Measurements from ENCODE around the gene FRMPD4. TPM values are rescaled to one million over a fixed set of nuclear protein-coding genes. Genes with fewer than 3 reads are reported as not detected.

The FRMPD4 gene
- total RNA-seq, 1 donor from 2014 or later, result 0.79 TPM

DNA sequence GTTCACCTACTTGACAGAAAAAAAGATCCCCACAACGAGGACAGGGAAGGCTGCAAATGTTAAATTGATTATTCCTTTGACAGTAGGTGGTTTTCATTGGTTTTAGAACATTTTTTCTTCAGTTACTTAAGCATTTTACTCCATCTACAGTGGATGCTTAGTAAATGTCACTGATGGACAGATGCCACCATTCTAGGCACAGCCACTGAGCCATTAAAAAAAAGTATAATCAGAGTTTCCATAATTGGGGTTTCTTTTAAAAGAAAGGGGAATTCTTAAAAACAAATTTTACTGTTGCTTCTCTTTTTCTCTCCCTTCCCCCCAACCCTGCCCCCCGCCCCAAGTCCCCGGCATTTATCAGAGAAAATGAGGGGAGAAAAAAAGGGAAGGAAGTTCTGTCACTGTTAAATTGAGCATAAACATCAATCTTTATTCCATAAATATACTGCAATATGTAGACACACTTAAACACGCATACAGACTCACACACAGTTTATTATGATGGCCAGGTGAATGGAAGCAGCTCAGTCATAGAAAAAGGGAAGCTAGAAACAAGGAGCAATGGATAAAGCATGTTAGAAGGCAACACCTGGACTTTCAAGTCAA is 573.3 kb downstream of the FRMPD4 start:
- Histone ChIP-seq H3K27me3 (ENCODE audit: control insufficient read depth, insufficient read depth, low read length) (no peaks in the 10 kb centered on the region), H3K36me3 (ENCODE audit: control insufficient read depth, insufficient read depth, low read length) (no peaks in the 10 kb centered on the region), H3K4me3 (ENCODE audit: low read depth, low read length) (no peak overlapping the region)
- FAIRE-seq (no peak), DNase-seq (ENCODE audit: low read depth) (no peak)
- TF ChIP-seq, protein P1, sequence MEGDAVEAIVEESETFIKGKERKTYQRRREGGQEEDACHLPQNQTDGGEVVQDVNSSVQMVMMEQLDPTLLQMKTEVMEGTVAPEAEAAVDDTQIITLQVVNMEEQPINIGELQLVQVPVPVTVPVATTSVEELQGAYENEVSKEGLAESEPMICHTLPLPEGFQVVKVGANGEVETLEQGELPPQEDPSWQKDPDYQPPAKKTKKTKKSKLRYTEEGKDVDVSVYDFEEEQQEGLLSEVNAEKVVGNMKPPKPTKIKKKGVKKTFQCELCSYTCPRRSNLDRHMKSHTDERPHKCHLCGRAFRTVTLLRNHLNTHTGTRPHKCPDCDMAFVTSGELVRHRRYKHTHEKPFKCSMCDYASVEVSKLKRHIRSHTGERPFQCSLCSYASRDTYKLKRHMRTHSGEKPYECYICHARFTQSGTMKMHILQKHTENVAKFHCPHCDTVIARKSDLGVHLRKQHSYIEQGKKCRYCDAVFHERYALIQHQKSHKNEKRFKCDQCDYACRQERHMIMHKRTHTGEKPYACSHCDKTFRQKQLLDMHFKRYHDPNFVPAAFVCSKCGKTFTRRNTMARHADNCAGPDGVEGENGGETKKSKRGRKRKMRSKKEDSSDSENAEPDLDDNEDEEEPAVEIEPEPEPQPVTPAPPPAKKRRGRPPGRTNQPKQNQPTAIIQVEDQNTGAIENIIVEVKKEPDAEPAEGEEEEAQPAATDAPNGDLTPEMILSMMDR (IDR thresholded peaks at IDR 0.05; ENCODE audit: insufficient read depth, low read length, severe bottlenecking), result no peak

DNA sequence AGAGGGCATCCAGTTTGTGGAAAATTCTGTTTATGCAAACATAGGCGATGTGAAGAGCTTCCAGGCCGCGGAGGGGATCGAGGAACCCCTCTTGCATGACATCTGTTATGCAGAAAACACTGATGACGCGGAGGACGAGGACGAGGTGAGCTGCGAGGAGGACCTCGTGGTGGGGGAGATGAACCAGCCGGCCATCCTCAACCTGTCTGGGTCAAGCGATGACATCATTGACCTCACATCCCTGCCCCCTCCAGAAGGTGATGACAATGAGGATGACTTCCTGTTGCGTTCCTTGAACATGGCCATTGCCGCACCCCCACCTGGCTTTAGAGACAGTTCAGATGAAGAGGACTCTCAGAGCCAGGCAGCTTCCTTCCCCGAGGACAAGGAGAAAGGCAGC is 578.3 kb downstream of the FRMPD4 start:
- Histone ChIP-seq H3K36me3 (ENCODE audit: control insufficient read depth, insufficient read depth, low read length) (no peaks in the 10 kb centered on the region), H3K4me3 (ENCODE audit: low read depth, low read length) (no peak overlapping the region), H3K27me3 (ENCODE audit: control insufficient read depth, insufficient read depth, low read length) (no peaks in the 10 kb centered on the region)
- TF ChIP-seq, protein P1 (IDR thresholded peaks at IDR 0.05; ENCODE audit: insufficient read depth, low read length, severe bottlenecking), result no peak
- FAIRE-seq, result no peak
- DNase-seq (ENCODE audit: low read depth), result no peak

DNA sequence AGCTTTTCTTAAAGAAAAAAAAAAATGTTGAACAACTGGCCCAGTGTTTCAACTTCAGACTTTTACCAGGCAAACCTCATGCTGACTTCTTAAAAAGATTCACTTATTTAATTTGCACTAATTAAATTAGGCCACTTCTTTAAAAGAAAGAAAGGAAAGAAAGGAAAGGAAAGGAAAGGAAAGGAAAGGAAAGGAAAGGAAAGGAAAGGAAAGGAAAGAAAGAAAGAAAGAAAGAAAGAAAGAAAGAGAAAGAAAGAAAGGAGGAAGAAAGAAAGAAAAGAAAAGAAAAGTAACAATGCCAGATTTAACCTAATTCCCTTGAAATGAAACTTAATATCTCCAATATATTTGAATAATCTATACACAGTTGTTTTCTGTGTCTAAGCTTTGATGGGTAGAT is 581.6 kb downstream of the FRMPD4 start:
- no peaks in the 10 kb centered on the region for H3K27me3 ChIP-seq (ENCODE audit: control insufficient read depth, insufficient read depth, low read length)
- H3K36me3 ChIP-seq (ENCODE audit: control insufficient read depth, insufficient read depth, low read length), result no peaks in the 10 kb centered on the region
- TF ChIP-seq, protein P1 (IDR thresholded peaks at IDR 0.05; ENCODE audit: insufficient read depth, low read length, severe bottlenecking), result no peak
- no peak overlapping the region for H3K4me3 ChIP-seq (ENCODE audit: low read depth, low read length)
- FAIRE-seq, result no peak
- no peak for DNase-seq (ENCODE audit: low read depth)

DNA sequence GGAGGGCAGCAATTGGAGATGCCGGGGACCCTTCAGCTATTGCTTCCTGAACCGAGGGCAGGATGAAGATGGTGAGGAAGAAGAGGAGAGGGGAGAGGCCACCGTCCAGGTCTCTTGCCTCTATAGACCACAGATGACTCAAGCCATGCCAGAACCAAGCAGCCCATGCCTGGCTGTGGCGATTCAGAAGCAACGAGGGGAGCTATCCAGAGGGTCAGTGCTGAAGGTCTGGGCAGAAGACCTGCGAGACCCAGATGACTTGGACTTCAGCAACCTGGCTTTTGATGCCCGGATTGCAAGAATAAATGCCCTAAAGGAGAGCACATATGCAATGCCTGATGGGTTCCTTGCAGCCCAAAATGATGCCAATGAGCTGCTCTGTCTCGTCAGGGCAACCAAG is 582.8 kb downstream of the FRMPD4 start:
- Histone ChIP-seq H3K36me3 (ENCODE audit: control insufficient read depth, insufficient read depth, low read length) (no peaks in the 10 kb centered on the region), H3K27me3 (ENCODE audit: control insufficient read depth, insufficient read depth, low read length) (no peaks in the 10 kb centered on the region), H3K4me3 (ENCODE audit: low read depth, low read length) (no peak overlapping the region)
- FAIRE-seq (peak; percentile 23), DNase-seq (ENCODE audit: low read depth) (no peak)
- TF ChIP-seq, protein P1 (IDR thresholded peaks at IDR 0.05; ENCODE audit: insufficient read depth, low read length, severe bottlenecking), result no peak

DNA sequence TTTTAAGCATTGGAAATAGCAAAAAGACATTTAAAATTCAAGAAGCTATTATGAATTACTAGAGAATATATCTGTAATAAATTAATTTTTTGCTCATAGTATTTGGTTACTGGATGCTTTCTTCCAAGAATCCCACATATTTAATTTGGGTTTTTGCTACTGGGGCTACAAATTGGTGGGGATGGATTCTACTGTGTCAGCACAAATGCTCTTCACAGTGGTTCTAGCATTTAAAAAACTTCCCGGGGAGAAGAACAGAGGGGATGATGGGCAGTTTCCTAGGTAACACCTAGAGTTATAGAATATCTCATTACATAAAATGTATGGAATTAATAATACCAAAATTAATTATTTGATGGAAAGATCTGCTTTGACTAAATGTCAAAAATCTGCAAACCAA is 584.0 kb downstream of the FRMPD4 start:
- TF ChIP-seq, protein P1 (IDR thresholded peaks at IDR 0.05; ENCODE audit: insufficient read depth, low read length, severe bottlenecking), result no peak
- no peak for DNase-seq (ENCODE audit: low read depth)

DNA sequence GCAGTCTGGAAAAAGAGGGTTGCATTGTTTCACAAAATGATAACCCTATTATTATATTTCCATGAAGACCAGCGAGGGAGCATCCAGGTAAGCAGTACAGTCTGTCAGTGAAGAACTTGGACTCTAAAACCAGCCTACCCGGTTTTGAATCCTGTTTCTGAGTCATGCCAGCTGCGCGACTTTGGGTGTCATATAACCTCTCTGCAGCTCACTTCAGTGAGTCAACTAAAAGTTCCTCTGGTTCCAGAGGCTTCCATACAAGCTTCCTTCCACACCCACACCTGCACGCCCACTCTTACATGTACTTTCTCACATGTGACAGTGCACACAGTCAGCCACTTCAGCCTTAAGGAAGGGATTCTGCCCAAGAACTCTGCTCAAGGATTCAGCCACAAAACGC is 603.1 kb downstream of the FRMPD4 start:
- DNase-seq (ENCODE audit: low read depth), result peak; percentile 92
- Histone ChIP-seq H3K36me3 (ENCODE audit: control insufficient read depth, insufficient read depth, low read length) (no peaks in the 10 kb centered on the region), H3K27me3 (ENCODE audit: control insufficient read depth, insufficient read depth, low read length) (no peaks in the 10 kb centered on the region), H3K4me3 (ENCODE audit: low read depth, low read length) (no peak overlapping the region)
- peak; percentile 18 for FAIRE-seq
- TF ChIP-seq, protein P1 (IDR thresholded peaks at IDR 0.05; ENCODE audit: insufficient read depth, low read length, severe bottlenecking), result no peak

More for the DNA sequence above, 584.0 kb downstream of the FRMPD4 start:
- no peak overlapping the region for H3K4me3 ChIP-seq (ENCODE audit: low read depth, low read length)
- no peak for FAIRE-seq
- no peaks in the 10 kb centered on the region for H3K27me3 ChIP-seq (ENCODE audit: control insufficient read depth, insufficient read depth, low read length)
- H3K36me3 ChIP-seq (ENCODE audit: control insufficient read depth, insufficient read depth, low read length), result no peaks in the 10 kb centered on the region

All from bronchial epithelial cell (primary cell).